Liver (tissue), 9 donors: ENCODE measurements around the gene ATG2A. TPM values are rescaled to one million over a fixed set of nuclear protein-coding genes. Genes with fewer than 3 reads are reported as not detected.

Source experiments
- DNase-seq: peaks from one replicate; pipeline ENCODE4 v3.0.0-alpha.2; 2017; ENCODE audit warnings: low spot score
- H3K27ac ChIP-seq, 2 donors: one replicate each; pipeline ENCODE4 v1.7.0; 2013; ENCODE audit warnings: inconsistent platforms in 2 of 2, low read length in 2 of 2, control low read depth in 1 of 2, low read depth in 1 of 2, mild to moderate bottlenecking in 1 of 2
- H3K27me3 ChIP-seq, 4 donors: one replicate each; pipeline versions ENCODE4 v1.6.1 to v1.7.0; 2013; ENCODE audit warnings: low read length in 3 of 4, inconsistent platforms in 1 of 4, mild to moderate bottlenecking in 1 of 4, moderate library complexity in 1 of 4; ENCODE audit not compliant: control insufficient read depth in 4 of 4, insufficient read depth in 4 of 4
- H3K36me3 ChIP-seq, 4 donors: one replicate each; pipeline versions ENCODE4 v1.6.1 to v1.7.0; 2013; ENCODE audit warnings: low read length in 3 of 4, mild to moderate bottlenecking in 3 of 4, low read depth in 1 of 4, moderate library complexity in 1 of 4; ENCODE audit not compliant: control insufficient read depth in 4 of 4, insufficient read depth in 3 of 4
- H3K4me1 ChIP-seq, 4 donors: one replicate each; pipeline versions ENCODE4 v1.6.1 to v1.7.0; 2013; ENCODE audit warnings: low read length in 3 of 4, mild to moderate bottlenecking in 3 of 4, moderate library complexity in 1 of 4; ENCODE audit not compliant: control insufficient read depth in 4 of 4, insufficient read depth in 4 of 4
- H3K4me3 ChIP-seq, 3 donors: one replicate each; pipeline versions ENCODE4 v1.6.1 to v1.7.0; 2013; ENCODE audit warnings: low read length in 3 of 3, control low read depth in 1 of 3, low read depth in 1 of 3, mild to moderate bottlenecking in 1 of 3
- H3K9ac ChIP-seq, 2 donors: one replicate each; pipeline ENCODE4 v1.7.0; 2013; ENCODE audit warnings: low read length in 2 of 2, mild to moderate bottlenecking in 2 of 2, moderate library complexity in 2 of 2, control low read depth in 1 of 2, low read depth in 1 of 2
- H3K9me3 ChIP-seq, 4 donors: one replicate each; pipeline versions ENCODE4 v1.6.1 to v1.7.0; 2013; ENCODE audit warnings: low read length in 3 of 4; ENCODE audit not compliant: control insufficient read depth in 4 of 4
- EGR1 ChIP-seq, 2 donors: IDR thresholded peaks; 2 replicates each; pipeline ENCODE4 v1.6.1; 2016 to 2018; ENCODE audit warnings: antibody characterized with exemption in 2 of 2, low read depth in 2 of 2
- FOXA1 ChIP-seq: IDR thresholded peaks from 2 replicates; pipeline ENCODE4 v1.6.1; 2016; ENCODE audit warnings: antibody characterized with exemption
- FOXA2 ChIP-seq: IDR thresholded peaks from 2 replicates; pipeline ENCODE4 v1.6.1; 2016; ENCODE audit warnings: antibody characterized with exemption
- GABPA ChIP-seq, 2 donors: IDR thresholded peaks in 1 of 2; conservative IDR thresholded peaks in 1 of 2; 2 replicates each; pipeline ENCODE4 v1.6.1; 2016; ENCODE audit warnings: antibody characterized with exemption in 2 of 2, mild to moderate bottlenecking in 1 of 2, moderate library complexity in 1 of 2
- JUND ChIP-seq, 2 donors: IDR thresholded peaks; 2 replicates each; pipeline ENCODE4 v1.6.1; 2016; ENCODE audit warnings: antibody characterized with exemption in 2 of 2
- NR2F2 ChIP-seq: IDR thresholded peaks from 2 replicates; pipeline ENCODE4 v1.6.1; 2016; ENCODE audit warnings: antibody characterized with exemption
- RAD21 ChIP-seq, 2 donors: IDR thresholded peaks; 2 replicates each; pipeline ENCODE4 v1.6.1; 2016; ENCODE audit warnings: antibody characterized with exemption in 2 of 2, mild to moderate bottlenecking in 2 of 2
- RXRA ChIP-seq, 2 donors: IDR thresholded peaks; 2 replicates each; pipeline ENCODE4 v1.6.1; 2017 to 2018; ENCODE audit warnings: antibody characterized with exemption in 2 of 2, mild to moderate bottlenecking in 1 of 2
- SP1 ChIP-seq: IDR thresholded peaks from 2 replicates; pipeline ENCODE4 v1.6.1; 2018; ENCODE audit warnings: antibody characterized with exemption, mild to moderate bottlenecking
- TAF1 ChIP-seq: conservative IDR thresholded peaks from 2 replicates; pipeline ENCODE4 v1.6.1; 2016; ENCODE audit warnings: antibody characterized with exemption, mild to moderate bottlenecking
- YY1 ChIP-seq: IDR thresholded peaks from 2 replicates; pipeline ENCODE4 v1.6.1; 2016; ENCODE audit warnings: antibody characterized with exemption, mild to moderate bottlenecking
- WGBS: extraction: QIAGEN DNeasy Blood & Tissue Kit; methylation state at CpG from one replicate; pipeline ENCODE4 v1.1.7; 2013; 5-methylcytosine and 5-hydroxymethylcytosine counted together
- polyA plus RNA-seq, 2 donors: library from polyadenylated mRNA; stranded (reverse) in 1 of 2; unstranded in 1 of 2; fragments of 200-250 nt in 1 of 2; fragments of >200 nt in 1 of 2; fragmentation: Nextera tagmentation in 1 of 2; extraction: Ambion mirVana in 1 of 2; gene quantifications; one replicate each; pipeline versions ENCODE4 v1.2.1 to v1.2.3, GENCODE V29; 2013 to 2015
- total RNA-seq, 2 donors: library from RNA; depleted of rRNA; stranded (reverse); fragments of >200 nt; gene quantifications; one replicate each; pipeline ENCODE4 v1.2.3, GENCODE V29; 2014
- TF ChIP-seq, protein P1 (sequence below): IDR thresholded peaks from 2 replicates; pipeline ENCODE4 v1.6.1; 2016; ENCODE audit warnings: antibody characterized with exemption, mild to moderate bottlenecking
- TF ChIP-seq, protein P2 (sequence below): IDR thresholded peaks from 2 replicates; pipeline ENCODE4 v1.6.1; 2016; ENCODE audit warnings: antibody characterized with exemption
- TF ChIP-seq, protein P3 (sequence below): fragments of 150-350 bp; IDR thresholded peaks from 2 replicates; pipeline ENCODE4 v1.5.1; 2017; ENCODE audit warnings: improper control_type of control experiment, low read depth, low read length; ENCODE audit not compliant: missing input control
- TF ChIP-seq, protein P4 (sequence below): IDR thresholded peaks from 2 replicates; pipeline ENCODE4 v1.6.1; 2016; ENCODE audit warnings: antibody characterized with exemption
- donor health status: healthy.
- donor health status: healthy.
- donor health status: healthy.
- donor health status: healthy.
- donor health status: healthy.

ATG2A gene
- total and polyA plus RNA-seq, 4 donors, result 15.6 to 34.1 (median 23.0) TPM

DNA sequence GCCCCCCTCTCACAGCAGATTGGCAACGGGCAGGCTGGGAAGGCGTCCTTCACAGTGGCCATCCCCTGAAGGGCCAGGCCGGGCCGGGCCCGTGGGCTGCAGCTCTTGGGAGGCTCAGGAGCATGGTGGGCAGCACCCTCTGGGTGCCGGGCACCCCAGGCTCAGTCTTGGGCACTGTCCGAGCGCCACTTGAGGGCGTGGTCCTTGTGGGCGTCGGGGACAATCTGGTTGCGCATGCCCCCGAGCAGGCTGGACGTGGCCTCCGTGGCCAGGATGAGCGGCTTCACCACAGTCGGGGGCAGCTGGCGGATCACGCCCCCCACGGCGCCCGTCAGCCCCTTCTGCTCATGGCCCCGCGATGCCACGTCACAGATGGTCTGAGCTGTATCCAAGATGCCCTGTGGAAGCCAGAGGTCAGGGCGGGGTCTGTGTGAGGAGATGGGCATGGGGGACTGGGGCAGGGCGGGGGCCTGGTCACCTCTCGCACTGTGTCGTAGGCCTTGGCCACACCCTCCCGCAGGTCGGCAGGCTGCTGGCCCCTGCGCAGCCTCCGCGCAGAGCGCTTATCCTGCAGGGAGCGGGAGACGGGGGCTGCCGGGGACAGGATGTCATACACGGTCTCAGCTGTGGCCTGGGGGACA, 22.1 kb downstream of the ATG2A start:
- no peaks in the 10 kb centered on the region for H3K9me3 ChIP-seq
- H3K9ac ChIP-seq, result no peak overlapping the region
- TF ChIP-seq NR2F2, result no peak
- TF ChIP-seq JUND (IDR thresholded peaks at IDR 0.05), result no peak
- TF ChIP-seq, protein P1, sequence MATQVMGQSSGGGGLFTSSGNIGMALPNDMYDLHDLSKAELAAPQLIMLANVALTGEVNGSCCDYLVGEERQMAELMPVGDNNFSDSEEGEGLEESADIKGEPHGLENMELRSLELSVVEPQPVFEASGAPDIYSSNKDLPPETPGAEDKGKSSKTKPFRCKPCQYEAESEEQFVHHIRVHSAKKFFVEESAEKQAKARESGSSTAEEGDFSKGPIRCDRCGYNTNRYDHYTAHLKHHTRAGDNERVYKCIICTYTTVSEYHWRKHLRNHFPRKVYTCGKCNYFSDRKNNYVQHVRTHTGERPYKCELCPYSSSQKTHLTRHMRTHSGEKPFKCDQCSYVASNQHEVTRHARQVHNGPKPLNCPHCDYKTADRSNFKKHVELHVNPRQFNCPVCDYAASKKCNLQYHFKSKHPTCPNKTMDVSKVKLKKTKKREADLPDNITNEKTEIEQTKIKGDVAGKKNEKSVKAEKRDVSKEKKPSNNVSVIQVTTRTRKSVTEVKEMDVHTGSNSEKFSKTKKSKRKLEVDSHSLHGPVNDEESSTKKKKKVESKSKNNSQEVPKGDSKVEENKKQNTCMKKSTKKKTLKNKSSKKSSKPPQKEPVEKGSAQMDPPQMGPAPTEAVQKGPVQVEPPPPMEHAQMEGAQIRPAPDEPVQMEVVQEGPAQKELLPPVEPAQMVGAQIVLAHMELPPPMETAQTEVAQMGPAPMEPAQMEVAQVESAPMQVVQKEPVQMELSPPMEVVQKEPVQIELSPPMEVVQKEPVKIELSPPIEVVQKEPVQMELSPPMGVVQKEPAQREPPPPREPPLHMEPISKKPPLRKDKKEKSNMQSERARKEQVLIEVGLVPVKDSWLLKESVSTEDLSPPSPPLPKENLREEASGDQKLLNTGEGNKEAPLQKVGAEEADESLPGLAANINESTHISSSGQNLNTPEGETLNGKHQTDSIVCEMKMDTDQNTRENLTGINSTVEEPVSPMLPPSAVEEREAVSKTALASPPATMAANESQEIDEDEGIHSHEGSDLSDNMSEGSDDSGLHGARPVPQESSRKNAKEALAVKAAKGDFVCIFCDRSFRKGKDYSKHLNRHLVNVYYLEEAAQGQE, result no peak
- TF ChIP-seq GABPA (IDR thresholded peaks at IDR 0.05 in 1 of 2, conservative IDR thresholded peaks at IDR 0.05 in 1 of 2), result no peak
- TF ChIP-seq, protein P2, sequence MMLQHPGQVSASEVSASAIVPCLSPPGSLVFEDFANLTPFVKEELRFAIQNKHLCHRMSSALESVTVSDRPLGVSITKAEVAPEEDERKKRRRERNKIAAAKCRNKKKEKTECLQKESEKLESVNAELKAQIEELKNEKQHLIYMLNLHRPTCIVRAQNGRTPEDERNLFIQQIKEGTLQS, result no peak
- no peak for TF ChIP-seq YY1
- TF ChIP-seq, protein P3, sequence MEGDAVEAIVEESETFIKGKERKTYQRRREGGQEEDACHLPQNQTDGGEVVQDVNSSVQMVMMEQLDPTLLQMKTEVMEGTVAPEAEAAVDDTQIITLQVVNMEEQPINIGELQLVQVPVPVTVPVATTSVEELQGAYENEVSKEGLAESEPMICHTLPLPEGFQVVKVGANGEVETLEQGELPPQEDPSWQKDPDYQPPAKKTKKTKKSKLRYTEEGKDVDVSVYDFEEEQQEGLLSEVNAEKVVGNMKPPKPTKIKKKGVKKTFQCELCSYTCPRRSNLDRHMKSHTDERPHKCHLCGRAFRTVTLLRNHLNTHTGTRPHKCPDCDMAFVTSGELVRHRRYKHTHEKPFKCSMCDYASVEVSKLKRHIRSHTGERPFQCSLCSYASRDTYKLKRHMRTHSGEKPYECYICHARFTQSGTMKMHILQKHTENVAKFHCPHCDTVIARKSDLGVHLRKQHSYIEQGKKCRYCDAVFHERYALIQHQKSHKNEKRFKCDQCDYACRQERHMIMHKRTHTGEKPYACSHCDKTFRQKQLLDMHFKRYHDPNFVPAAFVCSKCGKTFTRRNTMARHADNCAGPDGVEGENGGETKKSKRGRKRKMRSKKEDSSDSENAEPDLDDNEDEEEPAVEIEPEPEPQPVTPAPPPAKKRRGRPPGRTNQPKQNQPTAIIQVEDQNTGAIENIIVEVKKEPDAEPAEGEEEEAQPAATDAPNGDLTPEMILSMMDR, result no peak
- TF ChIP-seq FOXA2, result no peak
- TF ChIP-seq RAD21 (IDR thresholded peaks at IDR 0.05), result no peak
- no peak for TF ChIP-seq TAF1
- no peak for TF ChIP-seq SP1
- H3K4me3 ChIP-seq, result no peak overlapping the region
- WGBS, result 86% methylated on average over 39 of the region's 39 CpGs
- H3K36me3 ChIP-seq, result peaks cover 9 to 41% (median 19%) of the 10 kb centered on the region in 4 donors
- H3K27ac ChIP-seq, result peak overlapping the region in 1 of 2 donors; percentile 86
- H3K4me1 ChIP-seq, result peaks cover 15 to 40% (median 32%) of the 10 kb centered on the region in 4 donors
- DNase-seq, result no peak
- no peaks in the 10 kb centered on the region for H3K27me3 ChIP-seq

DNA sequence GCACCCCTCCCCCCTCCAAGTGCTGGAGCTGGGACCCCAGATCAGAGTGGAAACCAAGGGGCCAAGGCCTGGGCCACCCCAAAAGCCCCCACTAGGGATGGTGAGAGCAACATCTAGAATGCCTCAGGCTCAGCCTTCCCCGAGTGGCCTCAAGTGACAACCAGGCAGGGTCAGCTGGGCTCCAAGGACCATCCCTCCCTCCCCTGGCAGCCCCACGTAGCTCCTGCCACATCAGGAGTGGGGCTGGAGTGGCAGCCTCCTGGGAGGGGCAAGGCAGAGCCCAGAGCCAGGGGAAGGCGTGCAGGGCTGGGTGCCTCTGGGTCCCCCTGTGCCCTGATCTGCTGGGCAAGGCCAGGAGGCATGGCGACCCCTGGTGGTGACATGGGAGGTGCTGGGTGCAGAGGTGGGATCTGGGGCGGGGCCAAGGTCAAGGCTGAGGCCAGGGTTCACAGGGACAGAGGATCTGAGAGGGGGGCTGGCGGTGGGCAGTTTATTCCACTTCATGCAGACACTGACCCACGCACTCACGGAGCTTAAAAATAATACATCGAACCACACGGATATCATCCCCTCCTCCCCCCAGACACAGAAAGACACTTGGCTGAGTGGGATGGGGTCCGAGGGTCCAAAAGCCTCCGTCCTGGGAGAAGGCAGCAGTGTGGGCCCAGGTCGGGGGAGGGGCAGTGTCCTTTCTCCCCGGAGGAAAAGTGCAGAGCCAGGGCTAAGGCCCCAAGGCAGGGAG, 22.8 kb downstream of the ATG2A start:
- Histone ChIP-seq H3K9me3 (no peaks in the 10 kb centered on the region), H3K27me3 (no peaks in the 10 kb centered on the region), H3K27ac (peak overlapping the region; percentile 86 to 89), H3K9ac (no peak overlapping the region), H3K36me3 (peaks cover 8 to 36% (median 16%) of the 10 kb centered on the region in 4 donors), H3K4me1 (peaks cover 15 to 46% (median 36%) of the 10 kb centered on the region in 4 donors), H3K4me3 (no peak overlapping the region)
- WGBS, result 16% methylated on average over 14 of the region's 14 CpGs
- peak; percentile 97 for DNase-seq
- TF ChIP-seq GABPA (IDR thresholded peaks at IDR 0.05 in 1 of 2, conservative IDR thresholded peaks at IDR 0.05 in 1 of 2) (no peak), FOXA2 (no peak), FOXA1 (no peak), NR2F2 (peak; percentile 97), JUND (IDR thresholded peaks at IDR 0.05) (no peak), SP1 (peak; percentile 39), RAD21 (IDR thresholded peaks at IDR 0.05) (peak; percentile 85 to 92), EGR1 (IDR thresholded peaks at IDR 0.05; ENCODE audit: low read depth in 2 of 2) (no peak), RXRA (IDR thresholded peaks at IDR 0.05) (peak; percentile 56 to 88)
- TF ChIP-seq, protein P3, result peak; percentile 81
- TF ChIP-seq, protein P2, result no peak
- TF ChIP-seq, protein P4, sequence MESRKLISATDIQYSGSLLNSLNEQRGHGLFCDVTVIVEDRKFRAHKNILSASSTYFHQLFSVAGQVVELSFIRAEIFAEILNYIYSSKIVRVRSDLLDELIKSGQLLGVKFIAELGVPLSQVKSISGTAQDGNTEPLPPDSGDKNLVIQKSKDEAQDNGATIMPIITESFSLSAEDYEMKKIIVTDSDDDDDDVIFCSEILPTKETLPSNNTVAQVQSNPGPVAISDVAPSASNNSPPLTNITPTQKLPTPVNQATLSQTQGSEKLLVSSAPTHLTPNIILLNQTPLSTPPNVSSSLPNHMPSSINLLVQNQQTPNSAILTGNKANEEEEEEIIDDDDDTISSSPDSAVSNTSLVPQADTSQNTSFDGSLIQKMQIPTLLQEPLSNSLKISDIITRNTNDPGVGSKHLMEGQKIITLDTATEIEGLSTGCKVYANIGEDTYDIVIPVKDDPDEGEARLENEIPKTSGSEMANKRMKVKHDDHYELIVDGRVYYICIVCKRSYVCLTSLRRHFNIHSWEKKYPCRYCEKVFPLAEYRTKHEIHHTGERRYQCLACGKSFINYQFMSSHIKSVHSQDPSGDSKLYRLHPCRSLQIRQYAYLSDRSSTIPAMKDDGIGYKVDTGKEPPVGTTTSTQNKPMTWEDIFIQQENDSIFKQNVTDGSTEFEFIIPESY, result no peak
